ENCODE data around the gene ABCC6.

- TF ChIP-seq CTCF (IDR thresholded peaks at IDR 0.05 in 8 of 11, conservative IDR thresholded peaks at IDR 0.05 in 3 of 11) = no peak
- no peak for TF ChIP-seq POLR2A (IDR thresholded peaks at IDR 0.05)
These were observed 51.9 kb downstream of the ABCC6 start for GRCh38 chr16:16171332-16171919.

Data from spleen (tissue), 7 donors.